ENCODE results near the gene HIC1. TPM values are rescaled to one million over a fixed set of nuclear protein-coding genes. Genes with fewer than 3 reads are reported as not detected.

Gene HIC1
- total and polyA plus RNA-seq, 4 donors: 0.44 to 4.8 (median 3.7) TPM

GRCh38 chr17:2084036-2084765 lies 29.3 kb downstream of the HIC1 start:
- WGBS: 64% methylated on average over 8 of the region's 8 CpGs
- Histone ChIP-seq H3K9me3 (ENCODE audit: control insufficient read depth in 4 of 4, low read length in 3 of 4) (no peaks in the 10 kb centered on the region), H3K27ac (ENCODE audit: low read depth in 1 of 2, low read length in 2 of 2) (peak overlapping the region; percentile 64 to 79), H3K36me3 (ENCODE audit: control insufficient read depth in 4 of 4, insufficient read depth in 3 of 4, low read depth in 1 of 4, low read length in 3 of 4) (peaks cover 1 to 8% (median 5%) of the 10 kb centered on the region in 4 donors), H3K4me1 (ENCODE audit: control insufficient read depth in 4 of 4, insufficient read depth in 4 of 4, low read length in 3 of 4) (peaks cover 2 to 27% (median 17%) of the 10 kb centered on the region in 4 donors), H3K4me3 (ENCODE audit: low read depth in 1 of 3, low read length in 3 of 3) (no peak overlapping the region), H3K9ac (ENCODE audit: low read depth in 1 of 2, low read length in 2 of 2) (peak overlapping the region in 1 of 2 donors; percentile 45), H3K27me3 (ENCODE audit: control insufficient read depth in 4 of 4, insufficient read depth in 4 of 4, low read length in 3 of 4) (no peaks in the 10 kb centered on the region)
- DNase-seq (ENCODE audit: low spot score): no peak
- TF ChIP-seq CTCF (IDR thresholded peaks at IDR 0.05; ENCODE audit: low read depth, low read length, missing input control): no peak
- TF ChIP-seq NR2F2 (IDR thresholded peaks at IDR 0.05): no peak
- TF ChIP-seq MAX (IDR thresholded peaks at IDR 0.05): no peak
- no peak for TF ChIP-seq SP1 (IDR thresholded peaks at IDR 0.05)
- TF ChIP-seq RXRA (IDR thresholded peaks at IDR 0.05): no peak
- no peak for TF ChIP-seq YY1 (IDR thresholded peaks at IDR 0.05)
- no peak for TF ChIP-seq FOXA1 (IDR thresholded peaks at IDR 0.05)
- TF ChIP-seq TAF1 (conservative IDR thresholded peaks at IDR 0.05): no peak
- TF ChIP-seq RAD21 (IDR thresholded peaks at IDR 0.05): no peak
- TF ChIP-seq ZBTB33 (IDR thresholded peaks at IDR 0.05): no peak
- TF ChIP-seq HNF4G (IDR thresholded peaks at IDR 0.05): no peak
- TF ChIP-seq FOXA2 (IDR thresholded peaks at IDR 0.05): no peak
- TF ChIP-seq GABPA (IDR thresholded peaks at IDR 0.05 in 1 of 2, conservative IDR thresholded peaks at IDR 0.05 in 1 of 2): no peak
- TF ChIP-seq JUND (IDR thresholded peaks at IDR 0.05): no peak
- TF ChIP-seq REST (IDR thresholded peaks at IDR 0.05): no peak
- TF ChIP-seq EGR1 (IDR thresholded peaks at IDR 0.05; ENCODE audit: low read depth in 2 of 2): no peak
- no peak for TF ChIP-seq ATF3 (IDR thresholded peaks at IDR 0.05)
- TF ChIP-seq HNF4A (conservative IDR thresholded peaks at IDR 0.05): no peak

All from liver (tissue), 9 donors.